NCI-H1092 treated with DMSO at 0.1 percent for 48 hours (cell line): ENCODE results near the gene TRIO.

Experiments
- DNase-seq: peaks from one replicate; lab custom pipeline; 2025; lab: John Stamatoyannopoulos, UW

Gene TRIO

GRCh38 chr5:14357441-14357840 lies 214.3 kb downstream of the TRIO start:
- DNase-seq, result no peak

DNA sequence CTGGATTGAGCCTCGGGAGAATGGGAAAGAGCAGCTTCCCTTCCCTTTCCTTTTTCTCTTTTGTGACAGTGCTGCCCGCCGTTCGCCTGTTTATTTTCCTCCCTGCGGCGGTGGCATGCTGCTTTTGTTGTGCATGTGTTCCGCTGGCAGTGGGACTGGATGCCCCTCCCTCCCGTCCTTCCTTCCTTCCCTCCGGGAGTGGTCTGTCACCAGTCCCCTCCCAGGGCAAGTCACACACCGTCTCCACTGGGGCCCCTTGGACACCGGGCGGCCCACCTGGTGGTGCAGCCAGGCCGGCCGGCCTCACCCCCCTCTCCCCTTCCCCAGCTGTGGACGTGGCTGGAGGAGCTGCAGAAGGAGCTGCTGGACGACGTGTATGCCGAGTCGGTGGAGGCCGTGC lies 214.7 kb downstream of the TRIO start:
- DNase-seq, result no peak

GRCh38 chr5:14358536-14358935 lies 215.4 kb downstream of the TRIO start:
- no peak for DNase-seq

- no peak for DNase-seq
Observed at GRCh38 chr5:14359069-14360043, 216.2 kb downstream of the TRIO start.

GRCh38 chr5:14362491-14362890 lies 219.3 kb downstream of the TRIO start:
- no peak for DNase-seq

- no peak for DNase-seq
Observed at GRCh38 chr5:14364096-14364495, 221.0 kb downstream of the TRIO start.

- DNase-seq, result peak; percentile 3
Observed at GRCh38 chr5:14364576-14365472, 221.7 kb downstream of the TRIO start.

- no peak for DNase-seq
Observed at GRCh38 chr5:14365831-14366430, 222.8 kb downstream of the TRIO start.

GRCh38 chr5:14366763-14367162 lies 223.6 kb downstream of the TRIO start:
- no peak for DNase-seq

GRCh38 chr5:14367364-14367763 lies 224.2 kb downstream of the TRIO start:
- DNase-seq, result no peak

GRCh38 chr5:14369780-14370179 lies 226.6 kb downstream of the TRIO start:
- no peak for DNase-seq

DNA sequence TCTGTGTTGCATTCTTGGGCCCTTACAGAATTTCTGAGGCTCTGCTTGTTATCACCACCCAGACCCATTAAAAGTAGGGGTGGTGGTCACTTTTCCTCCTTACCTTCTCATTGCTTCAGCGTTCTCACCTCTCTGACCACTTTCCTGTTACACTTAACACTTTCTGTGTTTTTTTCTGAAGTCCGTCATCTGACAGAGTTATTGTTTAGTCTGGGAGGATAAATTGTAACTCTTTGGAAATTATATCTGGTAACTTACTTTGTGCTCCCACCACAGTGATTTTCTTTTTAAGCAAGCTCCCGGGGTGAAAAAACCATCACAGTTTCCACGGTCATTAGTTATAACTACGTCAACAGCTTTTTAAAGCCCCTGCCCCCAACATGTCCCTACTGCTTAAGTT lies 227.2 kb downstream of the TRIO start:
- no peak for DNase-seq

DNA sequence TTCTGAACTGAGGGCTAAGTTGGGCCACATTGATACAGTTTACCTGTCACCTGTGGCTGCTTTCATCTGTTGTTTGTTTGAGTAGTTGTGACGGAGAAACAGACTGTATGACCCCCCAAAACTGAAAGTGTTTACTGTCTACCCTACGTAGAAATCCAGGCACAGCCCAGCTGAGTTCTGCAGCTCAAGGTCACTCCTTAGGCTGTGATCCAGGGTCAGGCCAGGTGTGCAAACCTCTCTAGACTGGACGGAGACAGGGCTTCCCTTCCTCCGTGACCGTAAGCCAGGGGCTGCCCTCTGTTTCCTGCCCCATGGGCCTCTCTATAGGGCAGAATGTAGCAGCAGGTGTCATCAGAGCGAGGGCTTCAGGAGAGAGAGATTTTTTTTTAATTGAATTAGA lies 230.5 kb downstream of the TRIO start:
- no peak for DNase-seq

DNA sequence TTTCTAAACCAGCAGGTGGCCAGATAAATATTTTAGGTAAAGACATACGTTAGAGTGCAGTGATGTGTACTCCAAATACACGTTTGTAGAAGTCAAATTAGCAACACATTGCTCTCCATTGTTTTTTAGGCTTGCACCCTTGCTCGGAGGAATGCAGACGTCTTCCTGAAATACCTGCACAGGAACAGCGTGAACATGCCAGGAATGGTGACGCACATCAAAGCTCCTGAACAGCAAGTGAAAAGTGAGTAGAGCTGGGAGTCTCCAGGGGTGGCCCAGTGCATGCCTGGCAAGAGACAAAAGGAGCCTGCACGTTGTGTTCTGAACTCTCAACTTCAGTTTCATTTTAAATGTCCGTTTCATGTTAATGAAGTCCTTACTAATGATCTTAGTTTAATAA lies 231.0 kb downstream of the TRIO start:
- no peak for DNase-seq

DNA sequence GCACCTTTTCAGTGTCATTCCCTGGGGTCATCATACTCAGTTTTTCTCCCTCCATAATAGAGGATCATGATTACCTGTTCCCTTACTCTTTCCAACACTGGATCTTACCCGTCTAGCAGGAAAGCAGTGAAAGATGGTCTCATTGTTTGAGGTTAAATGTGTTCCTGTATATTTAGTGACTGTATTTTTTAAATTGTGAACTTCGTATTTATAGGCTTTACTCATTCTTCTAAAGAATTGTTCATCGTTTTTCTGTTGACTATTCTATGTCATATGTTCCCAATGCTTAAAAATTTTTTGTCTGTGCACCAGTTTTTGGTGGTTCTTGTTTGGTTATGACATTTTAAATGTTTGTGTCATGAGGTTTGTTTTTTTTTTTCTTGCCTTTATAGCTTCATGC lies 233.6 kb downstream of the TRIO start:
- DNase-seq, result no peak

DNA sequence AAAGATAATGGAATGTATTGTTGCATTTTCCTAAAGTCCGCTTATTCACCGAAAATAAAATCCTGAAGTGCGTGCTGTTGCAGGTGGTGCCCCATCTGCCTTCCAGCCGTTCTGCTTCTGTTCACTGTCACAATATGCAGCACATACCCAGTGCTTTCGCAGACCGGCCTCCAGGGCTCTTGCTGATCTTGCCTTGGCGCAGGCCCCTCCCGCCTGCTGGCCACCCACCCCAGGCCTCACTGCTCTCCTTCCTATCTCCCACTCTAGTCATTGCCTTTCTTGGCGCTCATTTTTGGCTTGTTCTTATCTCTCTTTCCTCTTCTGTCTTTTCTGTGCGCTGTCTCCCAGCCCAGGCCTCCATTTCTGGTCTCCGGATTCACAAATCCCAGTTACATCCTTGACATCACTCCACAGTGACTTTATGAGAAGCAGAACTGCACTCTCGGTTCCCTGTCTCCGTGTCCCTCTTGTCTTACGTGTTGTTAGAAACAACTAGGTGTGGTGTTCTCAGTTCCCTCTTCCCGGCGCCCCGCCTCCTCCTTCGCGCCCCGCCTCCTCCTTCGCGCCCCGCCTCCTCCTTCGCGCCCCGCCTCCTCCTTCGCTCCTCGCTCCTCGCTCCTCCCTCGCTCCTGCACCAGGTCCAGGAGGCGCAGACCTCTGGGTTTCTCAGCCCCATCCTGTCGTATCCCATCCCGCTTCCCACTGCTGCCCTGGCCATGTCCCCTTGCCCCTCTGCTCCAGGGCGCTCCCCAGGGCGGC lies 236.8 kb downstream of the TRIO start:
- DNase-seq, result no peak

DNA sequence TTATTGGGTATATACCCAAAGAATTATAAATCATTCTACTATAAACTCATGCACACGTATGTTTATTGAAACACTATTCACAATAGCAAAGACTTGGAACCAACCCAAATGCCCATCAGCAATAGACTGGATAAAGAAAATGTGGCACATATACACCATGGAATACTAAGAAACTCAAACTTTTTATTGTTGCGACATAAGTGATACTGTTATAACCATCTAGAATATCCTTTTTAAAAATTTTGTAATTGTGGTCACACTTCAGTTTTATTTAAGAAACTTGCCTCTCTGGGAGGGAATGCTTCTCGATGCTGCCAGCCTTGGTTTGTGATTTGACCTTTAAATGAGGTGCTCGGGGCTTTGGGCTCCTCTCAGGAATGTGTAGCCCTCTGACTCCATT lies 237.6 kb downstream of the TRIO start:
- no peak for DNase-seq

DNA sequence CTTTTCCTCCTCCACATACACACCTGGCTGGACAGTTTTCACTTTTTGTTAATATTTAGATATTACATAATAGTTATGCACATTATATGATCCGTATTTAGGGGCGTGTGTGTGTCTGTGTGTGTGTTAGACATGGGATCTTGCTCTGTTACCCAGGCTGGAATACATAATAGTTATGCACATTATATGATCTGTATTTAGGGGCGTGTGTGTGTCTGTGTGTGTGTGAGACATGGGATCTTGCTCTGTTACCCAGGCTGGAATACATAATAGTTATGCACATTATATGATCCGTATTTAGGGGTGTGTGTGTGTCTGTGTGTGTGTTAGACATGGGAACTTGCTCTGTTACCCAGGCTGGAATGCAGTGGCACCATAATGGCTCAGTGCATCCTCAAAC lies 239.5 kb downstream of the TRIO start:
- DNase-seq, result no peak

DNA sequence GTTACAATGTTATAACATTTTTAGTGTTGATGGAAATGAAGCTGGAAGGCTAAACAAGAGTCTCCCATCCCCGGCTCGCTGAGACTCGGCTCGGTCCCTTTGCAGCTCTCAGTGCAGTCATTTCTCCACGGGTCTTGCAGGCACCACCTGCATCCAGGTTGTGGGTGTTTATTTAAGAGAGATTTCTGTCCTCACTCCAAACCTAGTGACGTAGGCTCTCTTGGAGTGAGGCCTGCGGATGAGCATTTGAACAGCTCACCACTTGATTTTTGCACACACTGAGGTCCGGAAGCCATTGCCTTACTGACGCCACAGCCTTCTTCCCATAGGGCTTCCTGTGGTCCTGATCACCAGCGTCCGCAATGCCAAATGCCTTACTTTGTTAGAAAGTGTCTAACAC lies 240.8 kb downstream of the TRIO start:
- no peak for DNase-seq

- no peak for DNase-seq
Observed at GRCh38 chr5:14385019-14385418, 241.9 kb downstream of the TRIO start.

GRCh38 chr5:14386884-14387624 lies 243.9 kb downstream of the TRIO start:
- no peak for DNase-seq
